Fibroblast of lung (primary cell): ENCODE measurements around the gene AP2A2. TPM values are rescaled to one million over a fixed set of nuclear protein-coding genes. Genes with fewer than 3 reads are reported as not detected.

Experiments used
- DNase-seq, 2 donors: peaks; one replicate each; pipeline versions ENCODE4 v3.0.0 to v3.0.0-alpha.2; 2010; ENCODE audit warnings: low read depth in 2 of 2
- H2AFZ ChIP-seq: 2 replicates; pipeline ENCODE4 v1.5.1; 2012; ENCODE audit warnings: low read length, control low read depth, inconsistent platforms
- H3K27ac ChIP-seq: 2 replicates; pipeline ENCODE4 v1.5.1; 2011; ENCODE audit warnings: low read length, control low read depth; ENCODE audit not compliant: insufficient read depth
- H3K27me3 ChIP-seq: 2 replicates; pipeline ENCODE4 v1.5.1; 2011; ENCODE audit warnings: mild to moderate bottlenecking, low read length; ENCODE audit not compliant: control insufficient read depth, insufficient read depth
- H3K36me3 ChIP-seq: 2 replicates; pipeline ENCODE4 v1.5.1; 2011; ENCODE audit warnings: low read length; ENCODE audit not compliant: control insufficient read depth, insufficient read depth
- H3K4me1 ChIP-seq: 2 replicates; pipeline ENCODE4 v1.5.1; 2011; ENCODE audit warnings: low read length; ENCODE audit not compliant: control insufficient read depth, insufficient read depth; ENCODE audit errors: extremely low read depth
- H3K4me2 ChIP-seq: 2 replicates; pipeline ENCODE4 v1.5.1; 2011; ENCODE audit warnings: low read length, control low read depth; ENCODE audit not compliant: insufficient read depth; ENCODE audit errors: extremely low read depth
- H3K4me3 ChIP-seq, 4 experiments: fragments of 200-600 bp in 1 of 4; sonication (generic) in 1 of 4; replicated peaks in 1 of 4; 2 replicates each; pipeline ENCODE4 v1.5.1; 2011 to 2016; ENCODE audit warnings: low read length in 4 of 4, low read depth in 3 of 4, mild to moderate bottlenecking in 3 of 4, control low read depth in 2 of 4, inconsistent platforms in 1 of 4, mixed read lengths in 1 of 4; ENCODE audit not compliant: insufficient read depth in 1 of 4; ENCODE audit errors: control extremely low read depth in 1 of 4
- H3K79me2 ChIP-seq: 2 replicates; pipeline ENCODE4 v1.5.1; 2012; ENCODE audit warnings: mild to moderate bottlenecking, low read length, inconsistent platforms; ENCODE audit not compliant: control insufficient read depth, insufficient read depth
- H3K9ac ChIP-seq: 2 replicates; pipeline ENCODE4 v1.5.1; 2011; ENCODE audit warnings: mild to moderate bottlenecking, low read length, control low read depth; ENCODE audit not compliant: insufficient read depth
- H3K9me3 ChIP-seq: 2 replicates; pipeline ENCODE4 v1.5.1; 2012; ENCODE audit warnings: low read depth, low read length; ENCODE audit not compliant: control insufficient read depth, insufficient read depth
- H4K20me1 ChIP-seq: 2 replicates; pipeline ENCODE4 v1.5.1; 2011; ENCODE audit warnings: low read length; ENCODE audit not compliant: control insufficient read depth, insufficient read depth; ENCODE audit errors: extremely low read depth
- EZH2 ChIP-seq: IDR thresholded peaks from 2 replicates; pipeline ENCODE4 v1.5.1; 2012; ENCODE audit warnings: low read length, control low read depth, mild to moderate bottlenecking; ENCODE audit errors: missing control alignments
- polyA plus RNA-seq, 2 donors: library from polyadenylated mRNA; depleted of rRNA in 1 of 2; stranded (reverse) in 1 of 2; unstranded in 1 of 2; fragments of >200 nt; gene quantifications; 2 replicates each; pipeline ENCODE4 v1.2.1, GENCODE V29; 2011 to 2012; ENCODE audit warnings: missing spikeins in 1 of 2
- total RNA-seq: library from RNA; depleted of rRNA; stranded (reverse); fragments of >200 nt; gene quantifications from 2 replicates; pipeline ENCODE4 v1.2.1, GENCODE V29; 2014
- TF ChIP-seq, protein P1 (sequence below), 2 donors: IDR thresholded peaks in 1 of 2; conservative IDR thresholded peaks in 1 of 2; 1 replicate in 1 of 2; 2 replicates in 1 of 2; pipeline ENCODE4 v1.5.1; 2011 to 2012; ENCODE audit warnings: low read length in 2 of 2, control low read depth in 1 of 2, inconsistent platforms in 1 of 2, low read depth in 1 of 2, mild to moderate bottlenecking in 1 of 2

The AP2A2 gene
- total and polyA plus RNA-seq, 2 donors (not counting 1 experiment from before 2014, with no cell fraction given), result 21.6 to 46.1 TPM

GRCh38 chr11:1052133-1053011 lies 126.7 kb downstream of the AP2A2 start:
- Histone ChIP-seq H3K79me2 (no peaks in the 10 kb centered on the region), H3K9me3 (no peaks in the 10 kb centered on the region), H2AFZ (no peak overlapping the region), H3K4me2 (no peak overlapping the region), H3K27ac (no peak overlapping the region), H3K4me3 (no peak overlapping the region), H3K9ac (no peak overlapping the region), H3K27me3 (peaks cover 17% of the 10 kb centered on the region), H3K4me1 (no peaks in the 10 kb centered on the region), H4K20me1 (no peaks in the 10 kb centered on the region), H3K36me3 (no peaks in the 10 kb centered on the region)
- no peak for DNase-seq
- no peak for TF ChIP-seq EZH2
- TF ChIP-seq, protein P1, sequence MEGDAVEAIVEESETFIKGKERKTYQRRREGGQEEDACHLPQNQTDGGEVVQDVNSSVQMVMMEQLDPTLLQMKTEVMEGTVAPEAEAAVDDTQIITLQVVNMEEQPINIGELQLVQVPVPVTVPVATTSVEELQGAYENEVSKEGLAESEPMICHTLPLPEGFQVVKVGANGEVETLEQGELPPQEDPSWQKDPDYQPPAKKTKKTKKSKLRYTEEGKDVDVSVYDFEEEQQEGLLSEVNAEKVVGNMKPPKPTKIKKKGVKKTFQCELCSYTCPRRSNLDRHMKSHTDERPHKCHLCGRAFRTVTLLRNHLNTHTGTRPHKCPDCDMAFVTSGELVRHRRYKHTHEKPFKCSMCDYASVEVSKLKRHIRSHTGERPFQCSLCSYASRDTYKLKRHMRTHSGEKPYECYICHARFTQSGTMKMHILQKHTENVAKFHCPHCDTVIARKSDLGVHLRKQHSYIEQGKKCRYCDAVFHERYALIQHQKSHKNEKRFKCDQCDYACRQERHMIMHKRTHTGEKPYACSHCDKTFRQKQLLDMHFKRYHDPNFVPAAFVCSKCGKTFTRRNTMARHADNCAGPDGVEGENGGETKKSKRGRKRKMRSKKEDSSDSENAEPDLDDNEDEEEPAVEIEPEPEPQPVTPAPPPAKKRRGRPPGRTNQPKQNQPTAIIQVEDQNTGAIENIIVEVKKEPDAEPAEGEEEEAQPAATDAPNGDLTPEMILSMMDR (conservative IDR thresholded peaks at IDR 0.05 in 1 of 2, IDR thresholded peaks at IDR 0.05 in 1 of 2; ENCODE audit: low read depth in 1 of 2, low read length in 2 of 2), result no peak

- no peak for DNase-seq
- H3K36me3 ChIP-seq, result no peaks in the 10 kb centered on the region
- H3K4me3 ChIP-seq, result no peak overlapping the region
- H3K9ac ChIP-seq, result no peak overlapping the region
- no peak overlapping the region for H2AFZ ChIP-seq
- no peaks in the 10 kb centered on the region for H4K20me1 ChIP-seq
- H3K79me2 ChIP-seq, result no peaks in the 10 kb centered on the region
- TF ChIP-seq EZH2, result no peak
- TF ChIP-seq, protein P1 (conservative IDR thresholded peaks at IDR 0.05 in 1 of 2, IDR thresholded peaks at IDR 0.05 in 1 of 2; ENCODE audit: low read depth in 1 of 2, low read length in 2 of 2), result peak in 1 of 2 donors; percentile 4
- H3K4me2 ChIP-seq, result no peak overlapping the region
- no peaks in the 10 kb centered on the region for H3K4me1 ChIP-seq
- H3K9me3 ChIP-seq, result no peaks in the 10 kb centered on the region
- H3K27me3 ChIP-seq, result peaks cover 17% of the 10 kb centered on the region
- no peak overlapping the region for H3K27ac ChIP-seq
Measured at GRCh38 chr11:1053121-1053901, 127.6 kb downstream of the AP2A2 start.
